ENCODE data around the gene PRRG2.

PRRG2 gene

GRCh38 chr19:49541914-49542313 is 39.2 kb upstream of the PRRG2 start:
- no peak for TF ChIP-seq CTCF (conservative IDR thresholded peaks at IDR 0.05; ENCODE audit: low read depth, low read length)
- DNase-seq (ENCODE audit: low read depth), result no peak
- H3K4me3 ChIP-seq (ENCODE audit: low read length), result no peak overlapping the region

DNA sequence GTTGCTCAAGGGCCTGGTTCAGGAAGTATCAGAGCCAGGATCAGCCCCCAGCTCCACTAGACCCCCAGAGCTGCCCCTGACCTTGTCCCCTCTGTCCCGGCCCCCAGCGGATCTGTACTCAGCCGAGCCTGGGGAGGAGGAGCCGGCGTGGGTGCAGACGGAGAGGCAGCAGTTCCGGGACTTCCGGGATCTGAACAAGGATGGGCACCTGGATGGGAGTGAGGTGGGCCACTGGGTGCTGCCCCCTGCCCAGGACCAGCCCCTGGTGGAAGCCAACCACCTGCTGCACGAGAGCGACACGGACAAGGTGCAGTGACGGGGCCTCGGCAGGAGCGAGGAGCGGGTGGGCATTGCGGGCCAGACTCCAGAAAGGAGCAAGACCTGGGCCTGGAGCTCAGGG is 38.7 kb upstream of the PRRG2 start:
- no peak for TF ChIP-seq CTCF (conservative IDR thresholded peaks at IDR 0.05; ENCODE audit: low read depth, low read length)
- no peak overlapping the region for H3K4me3 ChIP-seq (ENCODE audit: low read length)
- no peak for DNase-seq (ENCODE audit: low read depth)

GRCh38 chr19:49543032-49543431 is 38.1 kb upstream of the PRRG2 start:
- DNase-seq (ENCODE audit: low read depth), result no peak
- TF ChIP-seq CTCF (conservative IDR thresholded peaks at IDR 0.05; ENCODE audit: low read depth, low read length), result no peak
- H3K4me3 ChIP-seq (ENCODE audit: low read length), result no peak overlapping the region

DNA sequence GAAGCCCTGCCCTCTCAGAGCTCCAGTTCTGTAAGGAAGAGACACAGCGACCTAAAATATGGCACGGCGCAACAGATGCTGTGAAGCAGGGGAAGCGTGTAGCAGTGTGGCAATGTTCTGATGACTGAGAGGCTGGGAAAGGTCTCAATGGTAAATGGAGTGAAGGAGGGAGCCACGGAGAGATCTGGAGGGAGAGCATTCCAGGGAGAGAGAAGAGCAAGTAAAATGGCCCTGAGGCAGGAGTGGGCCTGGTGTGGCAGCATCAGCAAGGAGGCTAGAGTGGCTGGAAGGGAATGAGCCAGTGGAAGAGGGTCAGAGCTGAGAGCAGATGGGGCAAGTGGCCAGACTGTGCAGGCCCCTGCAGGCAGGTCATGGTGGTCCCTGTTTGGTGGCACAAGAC is 37.0 kb upstream of the PRRG2 start:
- H3K4me3 ChIP-seq (ENCODE audit: low read length), result no peak overlapping the region
- no peak for TF ChIP-seq CTCF (conservative IDR thresholded peaks at IDR 0.05; ENCODE audit: low read depth, low read length)
- DNase-seq (ENCODE audit: low read depth), result no peak

DNA sequence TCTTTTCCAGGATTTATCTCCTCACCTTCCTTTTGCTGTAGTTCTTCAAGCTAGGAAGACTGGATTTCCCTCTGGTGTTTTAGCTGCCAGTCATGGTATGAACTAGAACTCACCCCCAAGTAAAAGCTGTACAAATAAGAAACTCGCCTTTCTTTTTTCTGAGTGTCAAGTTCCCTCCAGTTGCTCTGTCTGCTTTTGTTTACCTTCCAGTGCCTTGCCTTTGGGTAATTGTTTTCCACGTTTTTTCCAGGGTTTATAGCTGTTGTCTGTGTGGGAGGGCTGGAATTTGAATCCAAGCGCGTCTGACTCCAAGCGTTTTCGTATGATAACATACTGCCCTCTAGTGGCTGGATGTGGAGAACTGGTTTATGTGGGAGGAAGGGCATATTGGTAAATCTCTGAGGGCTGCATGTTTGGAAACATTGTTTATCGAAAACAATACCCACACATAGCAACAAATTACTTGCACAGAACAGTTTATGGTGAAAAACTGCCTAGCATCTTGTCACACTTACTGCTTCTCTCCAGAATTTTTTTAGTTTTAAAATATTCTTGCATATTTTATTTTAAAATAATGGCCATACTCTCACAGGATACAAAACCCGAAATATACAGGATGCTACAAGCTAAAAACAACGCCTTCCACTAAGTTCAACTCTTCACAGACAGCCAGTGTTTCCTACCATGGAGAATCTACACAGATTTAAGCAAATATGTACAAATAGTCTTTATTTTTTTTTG is 34.1 kb upstream of the PRRG2 start:
- DNase-seq (ENCODE audit: low read depth), result peak; percentile 50
- TF ChIP-seq CTCF (conservative IDR thresholded peaks at IDR 0.05; ENCODE audit: low read depth, low read length), result peak; percentile 87
- H3K4me3 ChIP-seq (ENCODE audit: low read length), result no peak overlapping the region

DNA sequence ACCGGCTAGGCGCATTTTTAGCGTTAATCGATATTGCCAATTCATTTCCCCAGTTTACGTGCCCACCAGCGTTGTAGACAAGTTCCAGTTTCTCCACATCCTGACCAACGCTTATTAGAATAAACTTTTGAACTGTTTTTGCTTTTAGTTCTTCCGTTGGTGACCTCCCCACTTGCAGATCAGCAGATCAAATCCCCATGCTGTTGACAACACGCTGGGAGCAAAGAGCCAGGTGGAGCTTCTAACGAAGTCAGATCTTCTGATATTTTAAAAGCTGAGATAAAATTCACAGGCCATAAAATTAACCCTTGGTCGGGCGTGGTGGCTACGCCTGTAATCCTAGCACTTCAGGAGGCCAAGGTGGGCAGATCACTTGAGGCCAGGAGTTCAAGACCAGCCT is 32.1 kb upstream of the PRRG2 start:
- no peak for DNase-seq (ENCODE audit: low read depth)
- TF ChIP-seq CTCF (conservative IDR thresholded peaks at IDR 0.05; ENCODE audit: low read depth, low read length), result no peak
- H3K4me3 ChIP-seq (ENCODE audit: low read length), result no peak overlapping the region

GRCh38 chr19:49551531-49551930 is 29.6 kb upstream of the PRRG2 start:
- no peak for DNase-seq (ENCODE audit: low read depth)
- no peak overlapping the region for H3K4me3 ChIP-seq (ENCODE audit: low read length)
- no peak for TF ChIP-seq CTCF (conservative IDR thresholded peaks at IDR 0.05; ENCODE audit: low read depth, low read length)
